ENCODE data around the gene PRR19.

PRR19 gene

DNA sequence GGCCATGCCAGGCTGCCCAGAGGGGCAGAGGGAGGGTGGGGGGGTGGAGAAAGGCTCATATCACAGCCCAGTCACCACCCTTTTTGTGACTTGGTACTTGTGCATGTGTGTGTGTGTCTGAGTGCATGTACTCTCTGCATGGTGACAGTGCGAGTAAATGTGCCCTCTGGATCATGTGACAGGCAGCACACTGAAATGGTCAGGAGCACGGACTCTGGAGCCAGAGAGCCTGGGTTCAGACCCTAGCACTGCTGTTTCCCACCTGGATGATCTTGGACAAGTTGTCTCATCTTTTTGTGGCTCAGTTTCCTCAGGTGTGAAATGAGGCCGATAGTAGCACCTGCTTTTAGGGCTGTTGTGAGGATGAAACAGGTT is 30.9 kb upstream of the PRR19 start:
- no peak for DNase-seq

DNA sequence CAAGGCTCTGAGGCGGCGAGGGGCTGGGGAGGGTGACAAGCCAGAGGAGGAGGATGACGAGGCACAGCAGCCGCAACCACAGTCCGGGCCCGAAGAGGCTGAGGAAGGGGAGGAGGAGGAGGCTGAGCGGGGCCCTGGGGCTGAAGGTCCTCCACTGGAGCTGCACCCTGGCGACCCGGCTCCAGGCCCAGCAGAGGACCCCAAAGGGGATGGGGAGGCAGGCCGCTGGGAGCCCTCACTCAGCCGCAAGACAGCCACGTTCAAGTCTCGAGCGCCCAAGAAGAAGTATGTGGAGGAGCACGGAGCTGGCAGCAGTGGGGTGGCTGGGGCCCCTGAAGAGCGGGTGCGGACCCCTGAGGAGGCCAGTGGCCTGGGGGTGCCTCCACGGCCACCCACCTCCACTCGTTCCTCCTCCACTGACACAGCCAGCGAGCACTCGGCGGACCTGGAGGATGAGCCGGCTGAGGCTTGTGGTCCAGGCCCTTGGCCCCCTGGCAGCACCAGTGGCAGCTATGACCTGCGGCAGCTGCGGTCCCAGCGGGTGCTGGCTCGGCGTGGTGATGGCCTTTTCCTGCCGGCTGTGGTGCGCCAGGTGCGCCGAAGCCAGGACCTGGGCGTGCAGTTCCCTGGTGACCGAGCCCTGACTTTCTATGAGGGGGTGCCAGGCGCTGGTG is 29.9 kb upstream of the PRR19 start:
- DNase-seq: no peak

DNA sequence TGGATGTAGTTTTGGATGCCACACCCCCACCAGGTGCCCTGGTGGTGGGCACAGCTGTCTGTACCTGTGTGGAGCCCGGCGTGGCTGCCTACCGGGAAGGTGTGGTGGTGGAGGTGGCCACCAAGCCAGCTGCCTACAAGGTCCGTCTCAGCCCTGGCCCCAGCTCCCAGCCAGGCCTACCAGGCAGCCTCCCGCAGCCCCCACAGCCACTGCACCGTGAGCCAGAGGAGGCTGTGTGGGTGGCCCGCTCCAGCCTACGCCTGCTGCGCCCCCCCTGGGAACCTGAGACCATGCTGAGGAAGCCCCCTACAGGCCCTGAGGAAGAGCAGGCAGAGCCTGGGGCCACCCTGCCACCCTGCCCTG is 29.4 kb upstream of the PRR19 start:
- no peak for DNase-seq

DNA sequence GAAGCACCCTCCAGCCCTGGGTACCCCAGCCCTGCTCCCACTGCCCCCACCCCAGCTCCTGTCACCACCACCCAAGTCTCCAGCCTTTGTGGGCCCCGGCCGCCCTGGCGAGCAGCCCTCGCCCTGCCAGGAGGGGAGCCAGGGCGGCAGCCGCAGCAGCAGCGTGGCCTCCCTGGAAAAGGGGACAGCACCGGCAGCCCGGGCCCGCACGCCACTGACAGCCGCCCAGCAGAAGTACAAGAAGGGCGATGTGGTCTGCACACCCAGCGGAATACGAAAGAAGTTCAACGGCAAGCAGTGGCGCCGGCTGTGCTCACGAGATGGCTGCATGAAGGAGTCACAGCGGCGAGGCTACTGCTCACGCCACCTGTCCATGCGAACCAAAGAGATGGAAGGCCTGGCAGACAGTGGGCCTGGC is 28.9 kb upstream of the PRR19 start:
- no peak for DNase-seq

DNA sequence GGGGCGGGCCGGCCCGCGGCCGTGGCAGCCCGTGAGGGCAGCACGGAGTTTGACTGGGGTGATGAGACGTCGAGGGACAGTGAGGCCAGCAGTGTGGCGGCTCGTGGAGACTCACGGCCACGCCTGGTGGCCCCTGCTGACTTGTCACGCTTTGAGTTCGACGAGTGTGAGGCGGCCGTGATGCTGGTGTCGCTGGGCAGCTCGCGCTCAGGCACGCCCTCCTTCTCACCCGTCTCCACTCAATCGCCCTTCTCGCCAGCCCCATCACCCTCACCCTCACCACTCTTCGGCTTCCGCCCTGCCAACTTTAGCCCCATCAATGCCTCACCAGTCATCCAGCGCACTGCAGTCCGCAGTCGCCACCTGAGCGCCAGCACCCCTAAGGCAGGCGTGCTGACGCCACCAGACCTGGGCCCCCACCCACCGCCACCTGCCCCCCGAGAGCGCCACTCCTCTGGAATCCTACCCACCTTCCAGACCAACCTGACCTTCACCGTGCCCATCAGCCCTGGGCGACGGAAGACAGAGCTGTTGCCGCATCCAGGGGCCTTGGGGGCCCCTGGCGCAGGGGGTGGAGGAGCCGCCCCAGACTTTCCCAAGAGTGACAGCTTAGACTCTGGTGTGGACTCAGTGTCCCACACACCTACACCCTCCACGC is 28.4 kb upstream of the PRR19 start:
- DNase-seq: no peak

DNA sequence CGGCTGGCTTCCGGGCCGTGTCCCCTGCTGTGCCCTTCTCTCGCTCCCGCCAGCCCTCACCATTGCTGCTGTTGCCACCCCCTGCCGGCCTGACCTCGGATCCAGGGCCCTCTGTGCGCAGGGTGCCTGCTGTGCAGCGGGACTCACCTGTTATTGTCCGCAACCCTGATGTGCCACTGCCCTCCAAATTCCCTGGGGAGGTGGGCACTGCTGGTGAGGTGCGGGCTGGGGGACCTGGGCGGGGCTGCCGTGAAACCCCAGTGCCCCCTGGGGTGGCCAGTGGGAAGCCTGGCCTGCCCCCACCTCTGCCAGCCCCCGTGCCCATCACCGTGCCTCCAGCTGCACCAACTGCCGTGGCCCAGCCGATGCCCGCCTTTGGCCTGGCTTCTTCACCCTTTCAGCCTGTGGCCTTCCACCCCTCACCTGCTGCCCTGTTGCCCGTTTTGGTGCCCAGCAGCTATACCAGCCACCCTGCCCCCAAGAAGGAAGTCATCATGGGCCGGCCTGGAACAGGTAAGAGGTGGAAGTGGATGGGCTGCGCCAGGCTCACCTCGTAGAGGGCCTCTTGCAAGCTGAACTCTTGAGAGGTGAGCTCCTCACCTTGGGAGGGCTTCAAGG is 27.8 kb upstream of the PRR19 start:
- DNase-seq: no peak

DNA sequence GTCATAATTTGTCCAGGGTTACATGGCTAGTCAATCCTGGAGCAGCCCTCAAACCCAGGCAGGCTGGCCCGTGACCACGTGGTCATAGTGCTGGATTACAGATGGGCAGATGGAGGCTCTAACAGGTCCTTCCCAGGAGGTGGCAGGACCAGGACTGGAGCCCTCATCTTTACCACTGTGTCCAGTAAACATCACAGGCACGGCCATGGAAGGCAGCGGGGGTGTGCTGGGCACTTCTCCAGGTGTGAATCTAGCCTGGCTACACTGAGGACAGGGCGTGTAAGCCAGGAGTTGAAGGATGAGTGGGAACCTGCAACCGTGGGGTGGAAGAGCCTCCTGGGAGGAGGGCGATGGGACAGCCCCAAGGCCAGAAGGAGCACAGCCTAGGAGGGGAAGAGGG is 26.8 kb upstream of the PRR19 start:
- DNase-seq: no peak

DNA sequence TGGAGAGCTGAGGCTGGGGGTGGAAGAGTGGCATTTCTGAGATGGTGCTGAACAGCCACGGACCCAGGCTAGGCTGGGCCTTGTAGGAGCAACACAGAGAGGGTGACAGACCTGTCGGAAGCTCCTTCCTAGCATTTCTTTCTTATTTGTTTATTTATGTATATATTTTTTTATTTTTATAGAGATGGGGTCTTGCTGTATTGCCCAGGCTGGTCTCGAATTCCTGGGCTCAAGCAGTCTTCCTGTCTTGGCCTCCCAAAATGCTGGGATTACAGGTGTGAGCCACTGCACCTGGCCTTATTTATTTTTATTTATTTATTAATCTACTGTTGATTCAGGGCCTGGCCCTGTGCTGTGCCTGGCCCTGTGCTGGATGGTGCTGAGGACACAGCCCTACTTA is 26.4 kb upstream of the PRR19 start:
- DNase-seq: no peak

DNA sequence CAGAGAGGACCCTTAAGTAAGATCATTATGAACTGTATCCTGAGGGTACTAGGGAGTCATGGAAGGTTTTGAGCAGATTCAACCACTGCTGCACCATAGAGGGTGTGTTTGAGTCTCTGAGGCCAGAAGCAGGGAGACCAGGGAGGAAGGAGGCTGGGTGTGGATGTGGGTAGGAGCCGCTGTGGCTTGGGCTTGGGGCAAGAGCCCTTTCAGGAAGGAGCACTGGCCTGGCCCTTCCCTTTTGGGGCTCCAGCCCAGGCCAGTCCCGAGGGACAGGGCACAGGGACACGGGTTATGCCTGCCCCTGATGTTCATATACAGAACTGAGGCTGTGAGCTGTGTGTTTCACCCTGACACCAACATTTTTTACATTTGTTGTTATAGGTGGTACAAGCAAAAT is 25.6 kb upstream of the PRR19 start:
- no peak for DNase-seq

DNA sequence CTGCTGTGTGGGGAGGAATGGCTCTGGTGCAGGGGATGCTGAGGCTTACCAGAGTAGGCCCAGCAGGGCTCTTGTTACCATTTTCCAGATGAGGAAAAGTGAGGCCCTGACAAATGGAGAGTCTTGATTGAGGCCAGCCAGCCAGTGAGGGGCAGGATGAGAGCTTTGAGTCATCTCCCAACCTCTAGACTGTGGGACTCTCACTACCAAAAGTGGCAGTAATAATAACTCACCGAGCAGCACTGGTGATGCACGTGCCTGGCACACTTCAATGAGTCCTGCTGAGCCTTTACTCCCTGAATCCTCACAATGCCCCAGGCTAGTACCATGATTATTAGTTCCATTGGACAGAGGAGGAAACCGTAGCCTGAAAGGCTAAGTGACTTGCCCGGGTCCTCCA is 25.1 kb upstream of the PRR19 start:
- DNase-seq: no peak

DNA sequence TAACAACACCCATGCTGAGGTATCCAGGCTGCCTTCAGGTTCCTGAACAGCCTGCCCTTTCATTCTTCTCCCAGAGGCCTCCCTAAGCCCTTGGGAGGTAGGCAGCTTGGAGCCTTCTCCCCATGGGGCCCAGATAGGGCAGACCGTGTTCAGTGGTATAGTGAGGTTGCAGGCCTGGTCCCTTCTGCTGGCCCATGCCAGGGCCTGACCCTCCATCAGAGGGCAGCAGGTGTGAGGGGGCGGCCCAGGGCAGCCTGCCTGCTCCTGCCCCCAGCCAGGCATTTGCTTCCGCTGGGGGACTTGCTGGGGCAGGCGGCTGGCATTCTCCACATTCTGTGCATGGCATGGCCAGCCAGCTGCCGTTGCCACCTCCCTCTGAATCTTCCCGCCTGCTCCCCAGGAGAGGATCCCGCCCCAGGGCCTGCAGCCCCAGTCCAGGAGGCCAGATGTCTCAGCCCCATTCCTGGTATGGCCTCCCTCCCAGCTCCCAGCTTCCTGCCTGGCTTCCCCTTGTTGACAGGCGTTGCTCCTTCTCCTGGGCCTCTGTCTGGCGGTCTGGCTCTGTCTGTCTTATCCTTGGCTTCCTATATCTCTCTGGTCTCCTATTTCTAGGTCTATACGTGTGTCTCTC is 24.0 kb upstream of the PRR19 start:
- peak; percentile 60 for DNase-seq

DNA sequence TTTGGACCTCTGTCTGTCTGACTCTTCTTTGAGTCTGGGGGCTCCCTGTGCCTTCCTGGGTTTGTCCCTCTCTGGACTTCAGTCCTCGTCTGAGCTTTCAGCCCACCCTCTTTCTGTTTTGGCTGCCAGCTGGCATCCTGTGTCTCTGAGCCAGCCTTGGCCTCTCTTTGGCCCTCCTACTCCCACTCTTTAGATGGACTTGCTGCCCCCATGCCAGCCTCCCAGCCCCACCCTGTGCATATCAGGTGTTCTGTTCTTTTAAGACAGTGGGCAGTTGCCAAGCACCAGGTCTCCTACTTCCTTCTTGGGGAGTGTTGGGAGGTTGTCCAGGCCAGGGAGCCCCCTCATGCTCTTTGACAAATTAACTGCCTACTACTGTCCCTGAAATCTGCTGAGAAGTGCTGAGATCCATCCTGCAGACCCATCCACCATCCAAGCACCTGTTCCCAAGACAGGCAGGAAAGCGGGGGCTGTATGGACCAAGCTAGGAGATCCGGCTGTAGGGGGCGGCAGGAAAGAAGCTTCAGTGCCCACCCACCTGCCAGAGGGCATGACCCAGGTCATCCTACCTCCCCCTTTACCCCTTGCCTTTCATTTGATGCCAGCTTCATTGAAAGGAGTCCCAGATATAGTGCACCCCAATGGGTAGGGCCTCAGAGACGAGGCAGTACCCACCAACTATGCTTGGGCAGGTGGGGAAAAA is 23.3 kb upstream of the PRR19 start:
- no peak for DNase-seq

DNA sequence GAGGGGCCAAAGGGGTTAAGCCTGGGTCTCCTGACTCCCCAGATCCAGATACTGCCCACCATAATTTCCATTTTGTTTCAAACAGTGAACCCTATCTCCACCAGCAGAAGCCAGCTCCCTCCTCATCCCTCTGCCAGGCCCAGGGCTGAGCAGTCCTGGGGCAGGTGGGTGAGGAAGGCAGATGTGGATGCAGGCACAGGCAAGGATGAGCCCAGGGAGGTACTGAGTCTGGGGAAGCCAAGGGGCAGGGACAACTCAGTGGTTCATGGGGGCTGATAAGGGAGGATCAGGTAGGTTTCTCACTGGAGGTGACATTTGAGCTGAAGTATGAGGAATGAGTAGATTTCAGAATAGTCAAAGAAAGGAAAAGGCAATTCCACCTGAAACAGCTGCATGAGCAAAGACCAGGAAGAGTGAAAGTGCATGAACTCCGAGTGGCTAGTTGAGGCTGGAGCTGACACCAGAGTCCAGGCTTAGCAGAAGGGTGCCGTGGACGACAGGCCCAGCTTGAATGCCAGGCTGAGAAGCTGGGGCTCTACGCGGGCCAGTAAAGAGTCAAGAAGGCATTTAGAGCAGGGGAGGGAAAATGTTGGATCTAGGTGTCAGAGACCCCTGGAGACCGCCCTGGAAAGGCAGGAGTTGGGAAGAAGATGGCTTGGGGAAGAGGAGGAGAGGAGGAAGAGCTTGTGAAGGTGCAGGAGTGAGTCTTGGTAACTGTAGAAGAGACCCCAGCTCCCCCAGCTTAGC is 22.6 kb upstream of the PRR19 start:
- no peak for DNase-seq

DNA sequence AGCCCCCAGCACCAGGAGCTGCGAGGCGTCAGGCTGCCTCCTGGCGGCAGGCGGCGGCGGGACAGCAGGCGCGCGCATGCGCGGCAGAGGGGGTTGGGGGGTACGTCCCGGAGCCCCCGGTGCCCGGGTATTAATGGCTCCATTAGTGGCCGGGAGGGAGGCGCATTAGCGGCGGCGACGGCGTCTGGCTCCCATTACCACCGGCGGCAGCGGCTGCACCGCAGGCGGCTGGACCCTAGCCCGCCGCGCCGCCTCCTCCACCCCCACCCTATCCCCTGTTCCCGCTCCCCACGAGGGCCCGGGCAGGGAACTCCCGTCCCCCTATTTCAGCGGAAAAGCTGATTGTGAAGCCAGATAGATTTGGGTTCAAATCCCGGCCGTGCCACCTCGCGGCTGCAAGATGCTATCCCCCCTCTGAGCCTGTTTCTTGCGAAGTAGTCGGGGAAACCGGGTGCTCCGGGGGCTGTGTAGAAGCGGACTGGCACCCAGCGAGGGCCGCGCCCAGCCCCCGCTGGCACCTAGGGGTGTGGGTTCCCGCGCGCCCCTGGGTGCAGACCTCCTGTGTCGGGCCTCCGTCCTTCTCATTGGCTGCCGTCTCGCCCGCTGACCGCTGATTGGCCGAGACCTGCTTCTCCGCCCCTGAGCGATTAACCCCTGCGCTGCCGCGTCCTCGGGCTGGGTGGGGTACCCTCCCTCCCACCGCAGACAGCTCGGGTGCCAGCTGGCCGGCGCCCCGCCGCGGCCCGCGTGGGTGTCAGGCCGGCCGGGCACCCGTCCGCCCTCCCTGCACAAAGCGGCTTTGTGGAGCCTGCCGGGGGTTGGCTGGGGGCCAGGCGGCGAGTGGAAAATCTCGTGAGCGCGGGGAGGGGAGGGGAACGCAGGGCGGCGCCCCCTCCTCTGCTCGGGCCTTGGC is 21.8 kb upstream of the PRR19 start:
- peak; percentile 93 for DNase-seq

DNA sequence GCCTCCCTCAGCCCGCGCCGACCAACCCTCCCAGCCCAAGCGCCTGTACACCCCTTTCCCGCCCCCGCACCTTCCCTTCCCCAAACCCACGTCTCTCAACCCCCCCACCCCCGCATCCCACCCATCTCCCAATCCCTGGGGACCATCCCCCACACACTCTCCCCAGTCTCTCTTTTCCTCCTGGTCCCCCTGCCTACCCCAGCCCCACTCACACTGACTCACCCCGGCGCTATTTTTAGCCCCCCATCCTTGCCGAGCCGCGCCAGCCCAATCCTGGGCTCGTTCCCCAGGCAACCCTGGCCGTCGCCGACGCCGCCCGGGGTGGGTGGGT is 21.2 kb upstream of the PRR19 start:
- peak; percentile 75 for DNase-seq

DNA sequence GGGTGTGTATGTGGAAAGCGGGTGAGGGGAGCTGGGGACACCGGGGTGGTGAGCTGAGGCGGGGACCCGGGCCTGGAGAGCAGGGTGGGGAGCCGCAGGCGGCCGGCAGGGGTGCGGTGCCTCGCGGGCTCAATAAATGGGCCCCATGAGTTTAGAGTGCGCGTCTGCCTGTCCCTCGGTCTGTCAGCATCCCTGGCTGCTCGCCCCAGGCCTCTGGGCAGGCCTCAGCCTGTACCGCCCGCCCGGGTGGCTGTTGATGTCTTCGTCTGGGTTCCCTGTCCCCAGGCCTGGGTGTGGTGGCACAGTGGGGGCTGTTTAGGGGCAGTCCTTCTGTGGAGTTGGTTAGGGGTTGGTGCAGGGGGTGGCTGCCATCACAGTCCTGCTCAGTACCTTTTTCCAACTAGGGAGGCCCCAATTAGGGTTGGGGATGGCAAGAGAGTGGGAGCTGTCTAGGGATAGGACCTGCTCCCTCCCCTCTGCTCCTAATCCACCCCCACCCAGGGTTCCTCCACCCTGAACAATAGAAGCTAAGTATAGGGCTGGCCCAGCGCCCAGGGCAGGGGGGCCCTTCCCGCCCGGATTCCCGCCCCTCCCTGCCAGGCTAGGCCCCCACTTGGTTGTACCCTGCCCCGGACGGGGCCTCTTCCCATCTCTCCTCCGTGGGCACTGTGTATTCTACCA is 20.6 kb upstream of the PRR19 start:
- DNase-seq: peak; percentile 52

DNA sequence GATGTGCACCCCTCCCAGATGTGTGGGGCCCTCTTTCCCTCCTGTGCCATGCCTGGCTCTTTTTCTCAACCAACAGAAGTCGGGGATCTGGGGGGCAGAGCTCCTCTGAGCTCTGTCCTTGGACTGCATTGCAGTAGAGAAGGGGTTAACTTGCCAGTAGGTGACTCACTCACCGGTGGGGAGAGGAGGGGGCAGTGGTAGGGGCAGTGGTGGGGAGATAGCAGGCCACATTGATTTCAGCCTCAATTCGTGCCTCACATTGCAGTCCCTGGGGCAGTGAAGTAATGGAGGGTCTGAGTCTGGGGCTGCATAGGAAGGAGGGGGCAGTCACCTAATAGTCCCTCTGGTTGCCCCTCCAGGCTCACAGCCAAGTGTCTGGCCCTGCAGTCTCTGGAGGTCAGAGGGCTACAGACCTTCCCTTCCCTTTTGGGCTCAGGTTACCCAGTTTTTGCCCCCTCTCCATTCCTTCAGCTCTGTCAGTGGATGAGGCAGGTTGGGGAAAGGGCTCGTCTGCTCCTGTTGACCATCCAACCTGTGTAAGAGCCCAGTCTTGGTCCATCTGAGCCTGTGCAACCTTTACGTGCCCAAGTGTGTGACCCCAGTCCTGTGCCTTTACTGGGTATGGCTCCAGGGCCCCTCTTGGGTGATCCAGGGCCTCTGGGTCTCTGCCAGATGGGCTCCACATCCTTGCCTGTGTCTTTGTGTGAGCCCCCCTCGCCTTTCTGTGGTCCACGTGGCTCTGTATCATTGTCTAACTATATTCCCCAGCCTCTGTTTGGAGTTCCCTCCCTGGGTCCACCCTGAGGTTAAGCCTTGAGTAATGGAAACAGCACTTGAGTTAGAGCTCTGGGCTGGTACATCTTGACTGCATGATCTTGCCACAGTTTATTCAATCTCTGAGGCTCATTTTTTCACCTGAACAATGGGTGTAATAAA is 19.8 kb upstream of the PRR19 start:
- peak; percentile 54 for DNase-seq

DNA sequence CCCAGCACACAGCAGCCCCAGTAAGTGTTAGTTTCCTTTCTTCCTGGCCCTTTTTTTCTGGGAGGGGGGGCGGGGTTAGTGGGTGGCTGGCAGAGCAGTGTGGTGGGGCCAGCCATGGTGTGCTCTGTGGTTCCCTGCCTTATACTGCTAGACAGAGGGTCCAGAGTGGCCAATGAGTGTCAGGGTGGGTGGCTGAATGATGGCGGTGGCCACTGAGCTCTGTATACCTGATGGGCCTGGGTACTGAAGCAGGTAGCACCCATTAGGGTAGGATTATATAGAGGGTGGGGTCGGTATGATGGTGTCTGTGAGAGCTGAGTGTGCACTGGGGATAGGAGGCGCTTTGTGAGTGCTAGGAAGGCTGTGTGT is 19.1 kb upstream of the PRR19 start:
- no peak for DNase-seq

DNA sequence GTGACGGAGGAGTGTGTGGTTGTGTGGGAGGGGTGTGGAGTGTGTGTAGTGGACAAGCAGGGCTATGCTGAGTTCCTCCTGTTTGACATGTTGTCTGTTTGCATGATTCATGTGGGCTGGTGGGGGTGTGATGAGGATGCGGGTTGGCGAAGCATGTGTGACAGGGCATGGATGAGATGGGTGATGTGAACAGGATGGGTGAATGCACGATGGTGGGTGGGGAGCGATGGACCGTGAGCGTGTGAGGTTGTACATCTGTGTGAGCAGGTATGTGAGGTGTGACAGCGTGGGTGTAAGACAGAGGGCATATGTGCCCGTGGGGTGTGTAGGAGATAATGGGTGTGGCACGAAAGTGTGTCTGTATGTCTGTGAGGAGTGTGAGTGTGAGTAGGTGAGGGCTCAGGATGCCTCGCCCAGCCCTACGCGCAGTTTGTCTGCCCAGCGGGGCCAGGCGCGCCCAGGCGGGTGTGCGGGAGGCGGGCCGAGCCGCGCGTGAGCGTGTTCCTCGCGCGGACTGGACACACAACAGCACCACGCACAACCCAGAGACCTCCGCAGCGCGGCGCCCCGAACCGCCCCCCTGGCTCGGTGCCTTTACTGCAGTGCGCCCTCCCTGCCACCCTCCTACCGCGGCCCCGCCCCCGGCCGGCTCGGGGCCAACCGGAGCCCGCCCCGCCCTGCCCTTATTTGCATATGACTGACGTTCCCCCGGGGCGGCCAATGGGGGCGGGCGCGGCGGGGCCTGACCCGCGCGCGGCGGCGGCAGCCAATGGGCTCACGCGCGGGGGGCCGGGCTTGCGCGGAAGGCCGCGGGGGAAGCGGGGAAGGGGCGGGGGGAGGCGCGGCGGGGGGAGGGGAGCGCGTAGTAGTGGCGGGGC is 18.5 kb upstream of the PRR19 start:
- DNase-seq: peak; percentile 97

Data from fibroblast of skin of scalp (primary cell).